HEK293T (cell line): Measurements from ENCODE around the gene CTIF.

Source experiments
- BHLHE40 ChIP-seq: fragments of 450-650 bp; IDR thresholded peaks from 2 replicates; pipeline ENCODE4 v1.6.1; 2016; ENCODE audit warnings: mild to moderate bottlenecking, moderate library complexity, borderline replicate concordance
- ELF4 ChIP-seq: fragments of 450-650 bp; IDR thresholded peaks from 2 replicates; pipeline ENCODE4 v1.6.1; 2017; ENCODE audit warnings: antibody characterized with exemption
- FOXA1 ChIP-seq: fragments of 450-650 bp; IDR thresholded peaks from 2 replicates; pipeline ENCODE4 v1.6.1; 2016; ENCODE audit warnings: mild to moderate bottlenecking
- FOXK2 ChIP-seq: fragments of 450-650 bp; IDR thresholded peaks from 2 replicates; pipeline ENCODE4 v1.6.1; 2016; ENCODE audit warnings: mild to moderate bottlenecking
- FOXM1 ChIP-seq: fragments of 450-650 bp; IDR thresholded peaks from 2 replicates; pipeline ENCODE4 v1.6.1; 2017; ENCODE audit warnings: mild to moderate bottlenecking, borderline replicate concordance
- SP1 ChIP-seq: fragments of 450-650 bp; IDR thresholded peaks from 2 replicates; pipeline ENCODE4 v1.6.1; 2017

- no peak for TF ChIP-seq SP1
- TF ChIP-seq FOXA1: no peak
- no peak for TF ChIP-seq ELF4
- TF ChIP-seq FOXM1: no peak
- TF ChIP-seq FOXK2: no peak
- TF ChIP-seq BHLHE40: no peak
Measured at GRCh38 chr18:48555465-48555995, 16.7 kb downstream of the CTIF start.
